Right lobe of liver (tissue), 6 donors: ENCODE measurements around the gene ZFP36L1. TPM values are rescaled to one million over a fixed set of nuclear protein-coding genes. Genes with fewer than 3 reads are reported as not detected.

Experiments
- ATAC-seq, 4 donors: fragments of 200-7000 bp; cut with Tn5 transposase; one replicate each; pipeline ENCODE4 v1.9.1; 2020; ENCODE audit warnings: mild to moderate bottlenecking in 4 of 4, moderate library complexity in 4 of 4
- DNase-seq, 3 donors: peaks; one replicate each; pipeline ENCODE4 v3.0.0-alpha.2; 2020
- H3K27ac ChIP-seq, 3 donors: fragments of 200-600 bp; one replicate each; pipeline ENCODE4 v1.8.0; 2022
- H3K27me3 ChIP-seq, 2 donors: fragments of 200-600 bp; one replicate each; pipeline ENCODE4 v1.8.0; 2022
- H3K36me3 ChIP-seq, 4 donors: fragments of 200-600 bp; sonication (generic) in 1 of 4; one replicate each; pipeline versions ENCODE4 v1.5.1 to v1.8.0; 2017 to 2022; ENCODE audit warnings: control low read depth in 1 of 4
- H3K4me1 ChIP-seq, 4 donors: fragments of 200-600 bp; sonication (generic) in 1 of 4; one replicate each; pipeline versions ENCODE4 v1.5.1 to v1.8.0; 2017 to 2022; ENCODE audit warnings: control low read depth in 1 of 4
- H3K4me3 ChIP-seq, 3 donors: fragments of 200-600 bp; one replicate each; pipeline ENCODE4 v1.8.0; 2022
- H3K9me3 ChIP-seq, 4 donors: fragments of 200-600 bp; sonication (generic) in 1 of 4; one replicate each; pipeline versions ENCODE4 v1.5.1 to v1.8.0; 2017 to 2022; ENCODE audit warnings: control low read depth in 1 of 4
- POLR2A ChIP-seq: fragments of 450-650 bp; IDR thresholded peaks from one replicate; pipeline ENCODE4 v1.6.1; 2017; ENCODE audit warnings: antibody characterized with exemption, mild to moderate bottlenecking
- WGBS: methylation state at CpG from one replicate; pipeline ENCODE4 v1.1.6; 2018; ENCODE audit warnings: low coverage, low lambda C conversion rate; ENCODE audit not compliant: insufficient coverage; ENCODE audit errors: missing lambda C conversion rate; 5-methylcytosine and 5-hydroxymethylcytosine counted together
- intact Hi-C, 2 donors: fragments of 100-400 bp; cut with DNase I; formaldehyde crosslinking; loops; one replicate each; pipeline versions ENCODE4 v1.11.2 to v1.14.1; 2022
- total RNA-seq, 6 experiments: library from RNA; depleted of rRNA in 2 of 6; stranded (reverse); fragments of >200 nt in 2 of 6; fragmentation: NEBNext Ultra II Directional in 3 of 6; extraction: Animal tissue kit (Norgen Biotek cat#: 25700) in 3 of 6; gene quantifications; one replicate each; pipeline versions ENCODE4 v1.1.0 to v1.2.4, GENCODE V29; 2016 to 2023
- TF ChIP-seq, protein P1 (sequence below), 4 donors: fragments of 200-600 bp in 3 of 4; fragments of 450-650 bp in 1 of 4; IDR thresholded peaks; one replicate each; pipeline versions ENCODE4 v1.5.1 to v1.8.0; 2016 to 2022; ENCODE audit warnings: antibody characterized with exemption in 4 of 4, mild to moderate bottlenecking in 2 of 4
- donor health status: DM: no; HTN: yes; CAD: no.
- donor health status: DM: no; HTN: no; CAD: no.
- donor health status: DM: no; HTN: no; CAD: no.
- donor health status: DM: no; HTN: yes; CAD: no.
- donor health status: DM: no; HTN: yes; CAD: no.

Gene ZFP36L1
- total RNA-seq, 6 experiments from 2014 or later: 109 to 298 (median 218) TPM

DNA sequence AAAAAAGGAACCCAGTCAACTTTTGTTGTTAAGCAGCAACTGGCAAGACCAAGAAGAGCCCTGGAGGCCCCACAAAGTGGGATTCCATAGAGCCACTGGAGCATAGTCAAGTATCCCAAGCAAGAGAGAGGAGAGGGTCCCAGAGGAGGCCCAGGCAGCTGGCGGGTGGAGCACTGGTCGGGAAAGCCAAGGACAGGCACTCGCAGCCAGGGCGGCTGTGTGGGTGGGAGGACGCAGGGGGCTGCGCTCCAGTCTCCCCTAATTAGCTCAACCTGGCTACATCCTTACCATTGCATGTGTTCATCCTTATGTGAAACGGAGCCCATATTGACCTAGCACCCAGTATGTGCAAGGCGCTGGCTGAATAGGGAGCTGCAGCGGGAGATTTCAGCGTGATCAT is 18.3 kb upstream of the ZFP36L1 start:
- Histone ChIP-seq H3K4me3 (no peak overlapping the region), H3K4me1 (peaks cover 4 to 48% (median 27%) of the 10 kb centered on the region in 4 donors), H3K27me3 (no peaks in the 10 kb centered on the region), H3K9me3 (no peaks in the 10 kb centered on the region), H3K27ac (no peak overlapping the region), H3K36me3 (no peaks in the 10 kb centered on the region)
- WGBS: 84% methylated on average over 8 of the region's 10 CpGs
- TF ChIP-seq, protein P1, sequence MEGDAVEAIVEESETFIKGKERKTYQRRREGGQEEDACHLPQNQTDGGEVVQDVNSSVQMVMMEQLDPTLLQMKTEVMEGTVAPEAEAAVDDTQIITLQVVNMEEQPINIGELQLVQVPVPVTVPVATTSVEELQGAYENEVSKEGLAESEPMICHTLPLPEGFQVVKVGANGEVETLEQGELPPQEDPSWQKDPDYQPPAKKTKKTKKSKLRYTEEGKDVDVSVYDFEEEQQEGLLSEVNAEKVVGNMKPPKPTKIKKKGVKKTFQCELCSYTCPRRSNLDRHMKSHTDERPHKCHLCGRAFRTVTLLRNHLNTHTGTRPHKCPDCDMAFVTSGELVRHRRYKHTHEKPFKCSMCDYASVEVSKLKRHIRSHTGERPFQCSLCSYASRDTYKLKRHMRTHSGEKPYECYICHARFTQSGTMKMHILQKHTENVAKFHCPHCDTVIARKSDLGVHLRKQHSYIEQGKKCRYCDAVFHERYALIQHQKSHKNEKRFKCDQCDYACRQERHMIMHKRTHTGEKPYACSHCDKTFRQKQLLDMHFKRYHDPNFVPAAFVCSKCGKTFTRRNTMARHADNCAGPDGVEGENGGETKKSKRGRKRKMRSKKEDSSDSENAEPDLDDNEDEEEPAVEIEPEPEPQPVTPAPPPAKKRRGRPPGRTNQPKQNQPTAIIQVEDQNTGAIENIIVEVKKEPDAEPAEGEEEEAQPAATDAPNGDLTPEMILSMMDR (IDR thresholded peaks at IDR 0.05): no peak
- no peak for DNase-seq
- ATAC-seq: no peak
- intact Hi-C loops: loop anchor here in 1 of 2 donors (10.0 kb wide), 1 partner anchor 556 kb away; no protein-coding TSS in a partner anchor

DNA sequence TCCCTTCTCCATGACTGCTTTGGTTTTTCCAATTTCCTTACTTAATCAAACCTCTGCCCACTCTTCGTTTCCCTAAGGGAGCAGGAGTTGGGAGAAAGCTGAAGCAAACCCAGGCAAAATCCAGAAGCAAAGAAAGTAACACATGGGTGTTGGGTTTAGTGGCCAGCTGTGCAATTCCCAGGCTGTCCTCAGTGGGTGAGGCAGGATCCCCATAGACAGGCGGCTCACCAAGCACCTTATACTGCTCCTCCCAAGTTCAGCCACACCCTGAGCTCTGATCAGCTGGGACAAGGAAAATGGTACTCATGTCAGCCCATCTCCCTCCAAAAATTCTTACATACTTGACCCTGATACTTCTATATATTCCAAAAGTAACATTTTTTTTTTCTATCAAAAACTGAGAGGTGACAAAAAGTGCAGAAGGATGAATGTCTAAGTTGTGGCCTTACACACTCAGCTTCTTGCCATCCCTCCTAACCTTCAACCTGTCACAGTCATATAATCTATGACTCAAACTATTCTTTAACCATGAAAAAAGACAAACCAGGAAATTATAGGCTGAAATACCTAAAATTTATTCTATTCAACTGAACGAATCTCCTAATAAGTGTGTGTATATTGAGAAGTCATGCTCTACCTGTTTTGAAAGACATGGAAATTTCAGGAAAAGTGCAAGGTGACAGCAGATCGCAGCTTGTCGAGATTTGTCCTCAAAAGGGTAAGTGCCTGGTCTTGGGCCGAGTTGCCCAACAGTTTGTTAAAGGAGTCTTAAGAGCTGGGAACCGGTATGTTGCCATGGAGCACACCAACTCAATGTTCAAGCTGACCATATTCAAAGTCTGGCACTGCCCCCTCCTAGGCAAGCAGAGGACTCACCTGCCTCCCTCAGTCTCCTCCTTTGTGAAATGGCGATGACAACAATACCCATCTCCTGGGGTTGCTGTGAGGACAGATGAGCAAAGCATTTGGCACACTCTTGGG is 17.6 kb upstream of the ZFP36L1 start:
- Histone ChIP-seq H3K4me3 (no peak overlapping the region), H3K27ac (no peak overlapping the region), H3K27me3 (no peaks in the 10 kb centered on the region), H3K9me3 (no peaks in the 10 kb centered on the region), H3K36me3 (no peaks in the 10 kb centered on the region), H3K4me1 (peaks cover 4 to 45% (median 25%) of the 10 kb centered on the region in 4 donors)
- DNase-seq (no peak), ATAC-seq (no peak)
- 95% methylated on average over 6 of the region's 8 CpGs for WGBS
- intact Hi-C loops: loop anchor here in 1 of 2 donors (10.0 kb wide), 1 partner anchor 556 kb away; no protein-coding TSS in a partner anchor
- TF ChIP-seq, protein P1 (IDR thresholded peaks at IDR 0.05): no peak
- TF ChIP-seq POLR2A: no peak

DNA sequence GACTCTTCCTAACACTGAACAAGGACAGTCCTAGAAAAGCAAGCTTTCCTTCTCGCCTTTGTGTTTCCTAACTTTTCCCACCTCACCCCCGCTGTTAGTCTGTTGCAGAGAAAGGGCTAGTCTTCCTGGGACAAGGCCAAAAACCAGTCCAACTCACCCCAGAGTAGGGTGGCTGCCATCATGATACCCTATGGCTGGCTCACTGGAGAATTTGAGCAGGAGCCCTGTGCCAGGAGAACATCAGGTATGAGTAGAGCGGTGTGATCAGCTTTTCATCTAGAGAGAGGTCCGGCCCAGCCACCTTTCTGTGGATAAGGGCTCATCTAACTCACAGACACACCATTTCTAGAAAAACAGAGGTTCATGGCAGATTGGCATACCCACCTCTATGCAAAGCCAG is 16.7 kb upstream of the ZFP36L1 start:
- H3K4me1 ChIP-seq: peaks cover 4 to 36% (median 20%) of the 10 kb centered on the region in 4 donors

DNA sequence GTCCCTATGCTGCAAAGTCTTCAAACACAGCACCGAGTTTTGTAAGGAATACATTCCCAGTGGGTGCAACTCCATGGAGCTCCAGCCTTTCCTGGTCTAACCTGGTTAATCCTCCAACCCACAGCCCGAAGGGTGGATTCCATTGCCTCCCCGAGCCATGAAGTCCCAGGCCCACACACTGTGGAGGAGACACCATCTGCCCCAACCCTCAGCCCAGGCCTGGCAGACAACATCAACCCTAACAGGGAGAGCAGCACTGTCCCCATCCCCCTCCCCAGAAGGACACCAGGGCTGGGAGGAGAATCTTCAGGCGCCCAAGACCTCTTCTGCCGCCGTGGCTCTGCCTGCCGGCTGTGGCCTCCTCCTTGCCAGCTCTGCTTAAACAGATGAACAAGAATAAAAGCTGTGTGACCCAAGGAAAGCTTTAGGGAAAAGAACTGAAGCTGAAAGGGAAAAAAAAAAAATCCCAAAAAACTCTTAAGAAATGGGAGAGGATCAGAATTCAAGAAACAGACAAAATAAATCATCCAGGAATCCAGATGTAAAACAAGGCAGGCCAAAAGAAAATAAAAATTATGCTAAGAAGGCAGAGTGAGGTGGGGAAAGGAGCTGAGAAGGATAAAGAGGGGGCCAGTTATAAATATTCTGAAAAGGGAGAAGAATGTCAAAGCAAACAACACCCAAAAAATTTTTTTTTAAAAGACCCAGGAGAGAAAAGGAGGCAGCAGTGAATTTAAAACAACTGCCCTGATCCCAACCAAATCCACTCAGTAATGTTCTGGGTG is 16.0 kb upstream of the ZFP36L1 start:
- intact Hi-C loops: no loop called here
- Histone ChIP-seq H3K27ac (no peak overlapping the region), H3K9me3 (no peaks in the 10 kb centered on the region), H3K36me3 (no peaks in the 10 kb centered on the region), H3K27me3 (no peaks in the 10 kb centered on the region), H3K4me1 (peaks cover 0 to 29% (median 17%) of the 10 kb centered on the region in 4 donors), H3K4me3 (no peak overlapping the region)
- WGBS: 94% methylated on average over 6 of the region's 7 CpGs
- TF ChIP-seq POLR2A: no peak
- TF ChIP-seq, protein P1 (IDR thresholded peaks at IDR 0.05): no peak
- DNase-seq (no peak), ATAC-seq (no peak)

More for the DNA sequence above, 16.7 kb upstream of the ZFP36L1 start:
- WGBS: 100% methylated on average over 1 of the region's 4 CpGs
- ATAC-seq (no peak), DNase-seq (no peak)
- H3K36me3 ChIP-seq: no peaks in the 10 kb centered on the region
- intact Hi-C loops: no loop called here
- no peaks in the 10 kb centered on the region for H3K27me3 ChIP-seq
- H3K9me3 ChIP-seq: no peaks in the 10 kb centered on the region
- TF ChIP-seq, protein P1 (IDR thresholded peaks at IDR 0.05): no peak
- TF ChIP-seq POLR2A: no peak
- no peak overlapping the region for H3K4me3 ChIP-seq
- H3K27ac ChIP-seq: no peak overlapping the region
